Measurements from ENCODE around the gene ZFYVE26.

The ZFYVE26 gene

DNA sequence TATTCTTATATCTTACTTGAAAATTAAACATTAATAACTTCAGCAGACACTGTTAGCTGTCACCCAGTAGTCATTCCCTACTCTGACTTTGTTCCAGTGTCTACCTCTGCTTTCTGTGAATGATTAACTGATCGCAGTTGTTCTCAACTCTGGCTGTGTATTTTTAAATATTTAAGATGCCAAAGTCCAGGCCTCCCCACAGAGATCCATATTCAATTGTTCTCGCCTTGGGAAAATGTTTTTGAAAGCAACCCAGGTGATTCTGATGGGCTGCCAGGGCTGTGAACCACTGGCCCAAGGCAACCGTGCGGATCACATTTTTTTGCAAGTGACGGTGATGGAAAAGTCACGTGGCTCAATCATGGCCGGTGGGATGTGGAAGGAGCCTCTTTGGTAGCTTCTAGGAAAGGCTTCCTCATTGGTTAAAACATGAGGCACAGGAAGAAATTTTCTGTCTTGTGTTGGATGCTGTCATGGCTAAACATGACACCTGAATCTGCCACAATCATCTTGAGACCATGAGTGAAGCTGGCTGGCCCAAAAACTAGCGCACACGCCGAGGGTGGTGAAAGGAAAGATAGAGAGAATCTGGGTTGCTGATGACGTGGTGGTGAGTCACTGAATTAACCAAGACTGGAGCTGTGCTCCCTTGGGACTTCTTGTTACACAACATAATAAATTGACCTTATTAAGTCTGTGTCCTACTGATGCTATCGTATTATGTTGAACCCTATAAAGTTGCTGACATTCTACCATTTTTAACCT is 77.5 kb downstream of the ZFYVE26 start:
- Histone ChIP-seq H3K27ac (no peak overlapping the region), H3K9ac (no peak overlapping the region), H3K4me2 (no peak overlapping the region), H3K4me3 (IDR thresholded peaks at IDR 0.05; ENCODE audit: insufficient read depth, low read depth, low read length) (no peak overlapping the region), H3K4me1 (ENCODE audit: low read depth, poor library complexity, severe bottlenecking) (no peaks in the 10 kb centered on the region), H3K27me3 (ENCODE audit: insufficient read depth, low read depth) (no peaks in the 10 kb centered on the region), H2AFZ (ENCODE audit: low read depth) (no peak overlapping the region), H4K20me1 (ENCODE audit: insufficient read depth) (no peaks in the 10 kb centered on the region), H3K79me2 (ENCODE audit: insufficient read depth, low read depth) (no peaks in the 10 kb centered on the region), H3K36me3 (ENCODE audit: insufficient read depth) (no peaks in the 10 kb centered on the region)
- TF ChIP-seq, protein P1, sequence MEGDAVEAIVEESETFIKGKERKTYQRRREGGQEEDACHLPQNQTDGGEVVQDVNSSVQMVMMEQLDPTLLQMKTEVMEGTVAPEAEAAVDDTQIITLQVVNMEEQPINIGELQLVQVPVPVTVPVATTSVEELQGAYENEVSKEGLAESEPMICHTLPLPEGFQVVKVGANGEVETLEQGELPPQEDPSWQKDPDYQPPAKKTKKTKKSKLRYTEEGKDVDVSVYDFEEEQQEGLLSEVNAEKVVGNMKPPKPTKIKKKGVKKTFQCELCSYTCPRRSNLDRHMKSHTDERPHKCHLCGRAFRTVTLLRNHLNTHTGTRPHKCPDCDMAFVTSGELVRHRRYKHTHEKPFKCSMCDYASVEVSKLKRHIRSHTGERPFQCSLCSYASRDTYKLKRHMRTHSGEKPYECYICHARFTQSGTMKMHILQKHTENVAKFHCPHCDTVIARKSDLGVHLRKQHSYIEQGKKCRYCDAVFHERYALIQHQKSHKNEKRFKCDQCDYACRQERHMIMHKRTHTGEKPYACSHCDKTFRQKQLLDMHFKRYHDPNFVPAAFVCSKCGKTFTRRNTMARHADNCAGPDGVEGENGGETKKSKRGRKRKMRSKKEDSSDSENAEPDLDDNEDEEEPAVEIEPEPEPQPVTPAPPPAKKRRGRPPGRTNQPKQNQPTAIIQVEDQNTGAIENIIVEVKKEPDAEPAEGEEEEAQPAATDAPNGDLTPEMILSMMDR (conservative IDR thresholded peaks at IDR 0.05; ENCODE audit: low read depth, low read length): no peak

DNA sequence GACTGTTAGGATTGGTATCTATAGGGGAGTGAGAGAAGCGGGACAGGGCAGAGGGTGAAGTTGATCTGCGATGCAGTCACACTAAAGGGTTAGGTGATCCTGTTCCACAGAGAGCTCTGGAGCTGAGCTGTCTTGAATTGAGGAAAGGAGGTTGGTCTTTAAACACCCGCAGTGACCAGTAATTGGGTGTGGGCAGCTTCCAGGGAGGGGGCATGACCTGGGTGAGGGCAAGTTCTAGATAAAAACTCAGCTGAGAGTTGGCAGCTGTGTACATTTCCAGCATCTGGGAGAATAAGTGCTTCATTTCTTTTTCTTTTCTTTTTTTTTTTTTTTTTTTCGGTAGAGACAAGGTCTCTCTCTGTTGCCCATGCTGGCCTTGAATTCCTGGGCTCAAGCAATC is 79.6 kb downstream of the ZFYVE26 start:
- no peaks in the 10 kb centered on the region for H3K4me1 ChIP-seq (ENCODE audit: low read depth, poor library complexity, severe bottlenecking)
- no peak overlapping the region for H3K27ac ChIP-seq
- no peaks in the 10 kb centered on the region for H3K36me3 ChIP-seq (ENCODE audit: insufficient read depth)
- H3K9ac ChIP-seq: no peak overlapping the region
- no peak overlapping the region for H2AFZ ChIP-seq (ENCODE audit: low read depth)
- no peak overlapping the region for H3K4me2 ChIP-seq
- H4K20me1 ChIP-seq (ENCODE audit: insufficient read depth): no peaks in the 10 kb centered on the region
- no peak overlapping the region for H3K4me3 ChIP-seq (IDR thresholded peaks at IDR 0.05; ENCODE audit: insufficient read depth, low read depth, low read length)
- TF ChIP-seq, protein P1 (conservative IDR thresholded peaks at IDR 0.05; ENCODE audit: low read depth, low read length): no peak
- no peaks in the 10 kb centered on the region for H3K79me2 ChIP-seq (ENCODE audit: insufficient read depth, low read depth)
- H3K27me3 ChIP-seq (ENCODE audit: insufficient read depth, low read depth): no peaks in the 10 kb centered on the region

DNA sequence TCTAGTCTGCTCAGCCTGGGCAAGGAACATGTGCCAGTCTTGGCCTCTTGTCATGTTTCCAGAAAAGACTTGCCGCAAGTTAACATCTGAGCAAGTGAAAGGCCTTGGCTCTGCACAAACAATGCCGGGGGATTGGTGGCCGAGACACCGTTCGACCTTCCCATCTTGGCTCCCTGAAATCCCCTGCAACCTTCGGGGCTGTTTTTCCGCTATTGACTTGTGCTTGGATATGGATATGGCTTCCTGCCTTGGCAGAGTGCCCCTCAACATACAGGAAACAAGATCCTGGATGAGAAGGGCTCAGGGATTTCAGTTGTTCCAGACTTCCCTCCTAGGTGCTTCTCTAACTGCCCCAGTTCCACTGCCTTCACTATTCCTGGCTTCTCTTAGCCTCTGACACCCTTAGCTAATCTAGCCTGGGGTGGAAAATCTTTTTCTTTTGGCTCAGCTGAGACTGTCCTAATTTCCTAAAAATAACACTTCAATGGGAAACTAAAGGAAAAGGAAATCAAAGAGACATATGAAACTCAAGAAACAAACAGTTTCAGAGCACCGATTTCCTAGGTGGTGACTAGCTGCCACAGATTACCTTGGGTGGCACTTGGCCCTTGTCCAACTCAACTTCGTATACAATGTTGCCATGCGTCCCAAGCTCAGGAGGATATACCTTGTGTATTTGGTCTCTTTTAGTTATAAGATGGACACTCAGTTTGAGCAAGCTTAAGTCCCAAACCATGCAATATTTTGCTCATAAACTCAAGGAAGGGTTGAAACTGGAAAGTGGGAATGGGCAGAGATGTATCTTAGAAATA is 80.8 kb downstream of the ZFYVE26 start:
- Histone ChIP-seq H3K9ac (no peak overlapping the region), H3K27me3 (ENCODE audit: insufficient read depth, low read depth) (no peaks in the 10 kb centered on the region), H3K36me3 (ENCODE audit: insufficient read depth) (no peaks in the 10 kb centered on the region), H3K4me2 (no peak overlapping the region), H2AFZ (ENCODE audit: low read depth) (no peak overlapping the region), H4K20me1 (ENCODE audit: insufficient read depth) (no peaks in the 10 kb centered on the region), H3K4me1 (ENCODE audit: low read depth, poor library complexity, severe bottlenecking) (no peaks in the 10 kb centered on the region), H3K4me3 (IDR thresholded peaks at IDR 0.05; ENCODE audit: insufficient read depth, low read depth, low read length) (no peak overlapping the region), H3K79me2 (ENCODE audit: insufficient read depth, low read depth) (no peaks in the 10 kb centered on the region), H3K27ac (no peak overlapping the region)
- TF ChIP-seq, protein P1 (conservative IDR thresholded peaks at IDR 0.05; ENCODE audit: low read depth, low read length): no peak

DNA sequence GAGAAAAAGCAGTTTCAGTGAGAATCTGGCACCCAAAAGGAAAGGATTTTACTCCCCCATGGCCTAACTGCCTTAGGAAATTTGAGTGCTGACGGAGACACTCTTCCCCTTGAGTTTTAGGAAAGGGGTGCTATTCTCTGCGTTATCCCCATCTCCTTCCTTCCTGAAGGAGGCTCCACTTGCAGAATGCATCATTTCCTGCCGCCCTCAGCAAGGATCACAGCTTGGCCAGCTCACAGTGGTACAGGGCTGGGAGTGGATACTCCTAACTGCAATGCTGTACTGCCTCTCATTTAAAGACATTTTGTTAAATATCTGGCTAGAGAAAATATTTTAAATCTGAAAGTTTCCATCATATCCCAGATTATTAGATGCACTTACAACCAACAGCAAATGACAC is 81.7 kb downstream of the ZFYVE26 start:
- no peak overlapping the region for H3K27ac ChIP-seq
- H3K36me3 ChIP-seq (ENCODE audit: insufficient read depth): no peaks in the 10 kb centered on the region
- TF ChIP-seq, protein P1 (conservative IDR thresholded peaks at IDR 0.05; ENCODE audit: low read depth, low read length): no peak
- H3K27me3 ChIP-seq (ENCODE audit: insufficient read depth, low read depth): no peaks in the 10 kb centered on the region
- H3K79me2 ChIP-seq (ENCODE audit: insufficient read depth, low read depth): no peaks in the 10 kb centered on the region
- H2AFZ ChIP-seq (ENCODE audit: low read depth): no peak overlapping the region
- H3K4me1 ChIP-seq (ENCODE audit: low read depth, poor library complexity, severe bottlenecking): no peaks in the 10 kb centered on the region
- no peak overlapping the region for H3K9ac ChIP-seq
- no peaks in the 10 kb centered on the region for H4K20me1 ChIP-seq (ENCODE audit: insufficient read depth)
- H3K4me2 ChIP-seq: no peak overlapping the region
- H3K4me3 ChIP-seq (IDR thresholded peaks at IDR 0.05; ENCODE audit: insufficient read depth, low read depth, low read length): no peak overlapping the region
